Measurements from ENCODE around the gene ATPAF1.

ATPAF1 gene

DNA sequence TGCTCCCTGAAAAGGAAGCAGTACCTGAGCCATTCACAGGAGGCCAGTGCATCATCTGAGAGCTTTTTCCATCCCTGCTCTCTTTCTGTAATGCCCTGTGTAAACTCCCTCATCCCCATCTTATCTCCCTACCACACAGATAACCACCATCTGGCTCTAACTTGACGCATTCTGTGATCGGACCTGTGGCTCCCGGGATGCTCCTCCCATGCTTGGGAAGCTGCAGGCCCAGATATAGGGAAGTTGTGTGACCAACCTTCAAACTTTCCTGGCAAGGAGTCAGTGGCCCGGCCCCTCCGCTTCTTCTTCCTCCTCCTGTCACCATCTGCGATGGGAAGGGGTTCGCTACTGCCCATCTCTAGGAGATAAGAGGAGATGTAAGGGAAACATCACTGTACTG, 85.2 kb downstream of the ATPAF1 start:
- no peak for DNase-seq (ENCODE audit: extremely low read depth, low read depth)
- TF ChIP-seq, protein P1, sequence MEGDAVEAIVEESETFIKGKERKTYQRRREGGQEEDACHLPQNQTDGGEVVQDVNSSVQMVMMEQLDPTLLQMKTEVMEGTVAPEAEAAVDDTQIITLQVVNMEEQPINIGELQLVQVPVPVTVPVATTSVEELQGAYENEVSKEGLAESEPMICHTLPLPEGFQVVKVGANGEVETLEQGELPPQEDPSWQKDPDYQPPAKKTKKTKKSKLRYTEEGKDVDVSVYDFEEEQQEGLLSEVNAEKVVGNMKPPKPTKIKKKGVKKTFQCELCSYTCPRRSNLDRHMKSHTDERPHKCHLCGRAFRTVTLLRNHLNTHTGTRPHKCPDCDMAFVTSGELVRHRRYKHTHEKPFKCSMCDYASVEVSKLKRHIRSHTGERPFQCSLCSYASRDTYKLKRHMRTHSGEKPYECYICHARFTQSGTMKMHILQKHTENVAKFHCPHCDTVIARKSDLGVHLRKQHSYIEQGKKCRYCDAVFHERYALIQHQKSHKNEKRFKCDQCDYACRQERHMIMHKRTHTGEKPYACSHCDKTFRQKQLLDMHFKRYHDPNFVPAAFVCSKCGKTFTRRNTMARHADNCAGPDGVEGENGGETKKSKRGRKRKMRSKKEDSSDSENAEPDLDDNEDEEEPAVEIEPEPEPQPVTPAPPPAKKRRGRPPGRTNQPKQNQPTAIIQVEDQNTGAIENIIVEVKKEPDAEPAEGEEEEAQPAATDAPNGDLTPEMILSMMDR (IDR thresholded peaks at IDR 0.05; ENCODE audit: low read depth, low read length): no peak

Data from AG09319 (cell line).